ENCODE results near the gene CAMK2D.

CAMK2D gene

GRCh38 chr4:113563691-113564378 lies 197.7 kb downstream of the CAMK2D start:
- DNase-seq = no peak

GRCh38 chr4:113561758-113562157 lies 199.8 kb downstream of the CAMK2D start:
- DNase-seq = no peak

GRCh38 chr4:113561092-113561491 lies 200.4 kb downstream of the CAMK2D start:
- no peak for DNase-seq

- peak; percentile 17 to 34 for DNase-seq
Measured at GRCh38 chr4:113560579-113560978, 201.0 kb downstream of the CAMK2D start.

- no peak for DNase-seq
Measured at GRCh38 chr4:113559947-113560346, 201.6 kb downstream of the CAMK2D start.

GRCh38 chr4:113556382-113557134 lies 205.0 kb downstream of the CAMK2D start:
- DNase-seq = no peak

- DNase-seq = peak; percentile 7 to 55
Measured at GRCh38 chr4:113555868-113556267, 205.7 kb downstream of the CAMK2D start.

- DNase-seq = no peak
Measured at GRCh38 chr4:113553082-113553481, 208.5 kb downstream of the CAMK2D start.

GRCh38 chr4:113550510-113550909 lies 211.0 kb downstream of the CAMK2D start:
- no peak for DNase-seq

- DNase-seq = peak in 1 of 2 donors; percentile 16
Measured at GRCh38 chr4:113548303-113548702, 213.2 kb downstream of the CAMK2D start.

- DNase-seq = peak; percentile 82 to 85
Measured at GRCh38 chr4:113547487-113548042, 214.0 kb downstream of the CAMK2D start.

- no peak for DNase-seq
Measured at GRCh38 chr4:113541933-113542332, 219.6 kb downstream of the CAMK2D start.

- DNase-seq = no peak
Measured at GRCh38 chr4:113540859-113541258, 220.7 kb downstream of the CAMK2D start.

- no peak for DNase-seq
Measured at GRCh38 chr4:113539408-113539807, 222.1 kb downstream of the CAMK2D start.

GRCh38 chr4:113537628-113538027 lies 223.9 kb downstream of the CAMK2D start:
- DNase-seq = no peak

- no peak for DNase-seq
Measured at GRCh38 chr4:113537203-113537602, 224.3 kb downstream of the CAMK2D start.

GRCh38 chr4:113534711-113535110 lies 226.8 kb downstream of the CAMK2D start:
- no peak for DNase-seq

GRCh38 chr4:113531572-113531971 lies 230.0 kb downstream of the CAMK2D start:
- no peak for DNase-seq

GRCh38 chr4:113528395-113528794 lies 233.1 kb downstream of the CAMK2D start:
- DNase-seq = no peak

- DNase-seq = no peak
Measured at GRCh38 chr4:113525521-113525920, 236.0 kb downstream of the CAMK2D start.

- no peak for DNase-seq
Measured at GRCh38 chr4:113524505-113525186, 236.9 kb downstream of the CAMK2D start.

GRCh38 chr4:113524096-113524495 lies 237.4 kb downstream of the CAMK2D start:
- no peak for DNase-seq

- no peak for DNase-seq
Measured at GRCh38 chr4:113522433-113522832, 239.1 kb downstream of the CAMK2D start.

All from inflammatory macrophage (primary cell).